ENCODE results near the gene KIRREL3. TPM values are rescaled to one million over a fixed set of nuclear protein-coding genes. Genes with fewer than 3 reads are reported as not detected.

KIRREL3 gene
- total and polyA plus RNA-seq, 9 of the 15 experiments (the other 6 are each of a cell fraction or from before 2014, with no cell fraction given) = 0.04 to 0.10 TPM; not detected in 7

- POLR2A ChIA-PET = interaction anchor here (0.6 to 1.0 kb wide), 3 partner anchors 144 to 1097 kb away, joined by 3 to 4 read pairs (median 4); no protein-coding TSS in a partner anchor
- in situ Hi-C loops (cut with MboI) (no loop called here), intact Hi-C loops (cut with micrococcal nuclease) (no loop called here)
- Histone ChIP-seq H3K27me3 (ENCODE audit: control insufficient read depth in 2 of 2, insufficient read depth in 2 of 2, low read length in 2 of 2) (no peaks in the 10 kb centered on the region), H3K36me3 (ENCODE audit: control insufficient read depth, insufficient read depth, low read length) (no peaks in the 10 kb centered on the region), H3K4me2 (ENCODE audit: insufficient read depth, low read length) (no peak overlapping the region), H4K20me1 (replicated peaks; ENCODE audit: control insufficient read depth, insufficient read depth, low read length) (no peaks in the 10 kb centered on the region), H3K9me1 (ENCODE audit: control insufficient read depth, insufficient read depth, low read length) (no peaks in the 10 kb centered on the region), H3K79me2 (ENCODE audit: control insufficient read depth, insufficient read depth, low read length) (no peaks in the 10 kb centered on the region), H3K9ac (ENCODE audit: insufficient read depth in 1 of 2, low read depth in 2 of 2, low read length in 2 of 2) (no peak overlapping the region), H3K27ac (ENCODE audit: extremely low read depth, low read depth, low read length) (no peak overlapping the region), H3K9me3 (replicated peaks; ENCODE audit: control insufficient read depth, insufficient read depth, low read depth, low read length) (no peaks in the 10 kb centered on the region), H3K4me3 (no peak overlapping the region), H2AFZ (ENCODE audit: low read depth, low read length) (no peak overlapping the region), H3K4me1 (replicated peaks in 1 of 2; ENCODE audit: control insufficient read depth in 2 of 2, insufficient read depth in 2 of 2, low read length in 2 of 2) (no peaks in the 10 kb centered on the region)
- ATAC-seq (no peak), FAIRE-seq (no peak), DNase-seq (ENCODE audit: extremely low read depth in 1 of 4, low spot score in 3 of 4) (no peak)
- 2% methylated on average over 11 of the region's 11 CpGs for WGBS (ENCODE audit: insufficient coverage, low coverage, missing lambda C conversion rate)
- CTCF ChIA-PET (ENCODE audit: low intra/inter-chr PET ratio) = no interaction called here
- BruUV-seq (replicated peaks) = no TSS peak
- TF ChIP-seq RBM14 (IDR thresholded peaks at IDR 0.05; ENCODE audit: borderline replicate concordance, insufficient read depth, low read depth, low read length) = no peak
- no peak for TF ChIP-seq LCOR (CRISPR knock-in tag; IDR thresholded peaks at IDR 0.05)
- no peak for TF ChIP-seq EP300 (IDR thresholded peaks at IDR 0.05; ENCODE audit: low read length)
- TF ChIP-seq ATF1 (CRISPR knock-in tag; IDR thresholded peaks at IDR 0.05) = no peak
- no peak for TF ChIP-seq ATF1 (tag; IDR thresholded peaks at IDR 0.05)
- no peak for TF ChIP-seq ZNF639 (CRISPR knock-in tag; conservative IDR thresholded peaks at IDR 0.05 in 1 of 2, IDR thresholded peaks at IDR 0.05 in 1 of 2)
- TF ChIP-seq U2AF2 (optimal IDR thresholded peaks at IDR 0.05; ENCODE audit: low read depth, low read length) = no peak
- no peak for TF ChIP-seq ZHX1 (conservative IDR thresholded peaks at IDR 0.05; ENCODE audit: low read length)
- TF ChIP-seq CTBP1 (IDR thresholded peaks at IDR 0.05; ENCODE audit: borderline replicate concordance) = no peak
- TF ChIP-seq KLF16 (IDR thresholded peaks at IDR 0.05) = no peak
- TF ChIP-seq SMAD3 (CRISPR knock-in tag; conservative IDR thresholded peaks at IDR 0.05) = no peak
- TF ChIP-seq TGIF2 (CRISPR knock-in tag; IDR thresholded peaks at IDR 0.05) = no peak
- no peak for TF ChIP-seq ATF6 (CRISPR knock-in tag; IDR thresholded peaks at IDR 0.05)
- no peak for TF ChIP-seq ZNF77 (CRISPR knock-in tag; IDR thresholded peaks at IDR 0.05)
- no peak for TF ChIP-seq ZBTB1 (CRISPR knock-in tag; IDR thresholded peaks at IDR 0.05; ENCODE audit: borderline replicate concordance, low read depth)
Measured at GRCh38 chr11:126817523-126818450, 182.8 kb downstream of the KIRREL3 start.

Measured in K562 (cell line).